Brain microvascular endothelial cell (primary cell): Measurements from ENCODE around the gene RNFT2.

Experiments used
- DNase-seq: peaks from one replicate; pipeline ENCODE4 v3.0.0-alpha.2; 2020
- H3K27ac ChIP-seq: fragments of 250-450 bp; sonication (Bioruptor Pico); 2 replicates; pipeline ENCODE4 v1.5.1; 2020; ENCODE audit warnings: mild to moderate bottlenecking, moderate library complexity
- H3K27me3 ChIP-seq: fragments of 250-450 bp; sonication (Bioruptor Pico); replicated peaks from 2 replicates; pipeline ENCODE4 v1.5.1; 2020; ENCODE audit warnings: mild to moderate bottlenecking
- H3K36me3 ChIP-seq: fragments of 250-450 bp; sonication (Bioruptor Pico); replicated peaks from 2 replicates; pipeline ENCODE4 v1.5.1; 2020; ENCODE audit warnings: mild to moderate bottlenecking
- H3K4me3 ChIP-seq: 2 replicates; pipeline ENCODE4 v1.5.1; 2011; ENCODE audit warnings: low read depth, mild to moderate bottlenecking, control low read depth, low read length, moderate library complexity
- CTCF ChIP-seq: IDR thresholded peaks from 2 replicates; pipeline ENCODE4 v1.5.1; 2011; ENCODE audit warnings: low read depth, mild to moderate bottlenecking, moderate library complexity, low read length, control low read depth, inconsistent platforms; ENCODE audit errors: missing control alignments
- in situ Hi-C: cut with HindIII; loops from 2 replicates; pipeline ENCODE4 v1.10.0; 2017; ENCODE audit warnings: low sequenced_read_pairs, low pct_ligation_motif_present

The RNFT2 gene

DNA sequence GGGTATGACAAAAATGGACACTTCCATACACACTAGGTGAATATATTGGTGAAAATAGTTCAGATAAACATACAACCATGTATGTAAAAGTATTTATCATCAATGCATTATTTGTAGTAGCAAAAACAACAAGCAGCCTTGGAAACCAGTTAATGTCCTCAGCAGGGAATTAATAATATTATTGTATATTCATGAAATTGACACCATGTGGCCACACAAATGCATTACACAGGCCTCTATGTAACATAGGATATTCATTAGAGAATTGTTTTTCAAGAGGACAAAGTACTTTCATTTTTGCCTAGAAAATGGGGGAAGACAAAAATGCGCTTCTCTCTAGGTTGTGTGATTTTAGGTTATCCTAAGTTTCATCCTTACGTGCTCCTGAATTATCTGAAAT lies 24.6 kb upstream of the RNFT2 start:
- H3K4me3 ChIP-seq = no peak overlapping the region
- TF ChIP-seq CTCF = no peak
- H3K27ac ChIP-seq = no peak overlapping the region
- no peak for DNase-seq
- H3K36me3 ChIP-seq = peaks cover 3% of the 10 kb centered on the region
- in situ Hi-C loops = no loop called here
- peaks cover 2% of the 10 kb centered on the region for H3K27me3 ChIP-seq

GRCh38 chr12:116714175-116714574 lies 23.9 kb upstream of the RNFT2 start:
- Histone ChIP-seq H3K27ac (no peak overlapping the region), H3K27me3 (no peaks in the 10 kb centered on the region), H3K4me3 (no peak overlapping the region), H3K36me3 (peaks cover 3% of the 10 kb centered on the region)
- DNase-seq = no peak
- TF ChIP-seq CTCF = no peak
- in situ Hi-C loops = no loop called here

GRCh38 chr12:116717466-116718437 lies 20.4 kb upstream of the RNFT2 start:
- Histone ChIP-seq H3K36me3 (peaks cover 8% of the 10 kb centered on the region), H3K27ac (no peak overlapping the region), H3K27me3 (no peaks in the 10 kb centered on the region), H3K4me3 (no peak overlapping the region)
- in situ Hi-C loops = no loop called here
- TF ChIP-seq CTCF = no peak
- DNase-seq = peak; percentile 55

DNA sequence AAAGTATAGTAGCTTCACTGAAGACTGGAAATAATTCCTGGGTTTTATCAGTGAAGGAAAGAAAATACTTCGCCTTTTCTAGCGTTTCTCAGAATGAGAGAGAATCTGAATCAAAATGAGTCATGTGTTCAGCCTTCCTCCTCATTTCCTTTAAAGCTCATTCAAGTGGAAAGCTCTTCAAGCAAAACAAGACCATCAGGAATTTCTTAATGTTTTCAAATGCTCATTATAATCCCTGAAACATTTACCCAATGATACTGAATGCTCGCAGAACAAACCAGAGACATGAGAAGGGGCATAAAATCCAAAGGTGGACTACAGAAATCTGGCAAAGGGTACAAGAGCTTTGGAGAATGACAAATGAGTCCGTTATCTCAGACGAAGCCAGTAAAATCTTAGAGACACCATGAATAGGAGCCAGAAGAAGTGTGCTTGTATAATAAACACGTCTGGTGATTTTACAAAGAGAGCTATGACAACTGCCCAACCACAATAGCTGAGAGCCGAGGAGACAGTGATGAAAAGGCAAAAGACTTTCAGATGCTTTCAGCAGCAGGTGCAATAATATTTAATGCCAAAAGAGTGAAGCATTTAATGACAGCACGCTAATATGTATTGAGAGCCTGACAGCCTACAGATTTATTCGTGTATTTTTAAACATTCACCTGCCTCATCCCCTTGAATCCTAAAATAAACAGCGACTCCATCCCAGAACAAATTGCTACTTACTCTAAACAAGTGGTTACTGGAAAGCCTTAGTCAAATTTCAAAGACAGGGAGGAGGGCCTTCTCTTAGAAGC lies 19.3 kb upstream of the RNFT2 start:
- DNase-seq = no peak
- in situ Hi-C loops = no loop called here
- no peak overlapping the region for H3K27ac ChIP-seq

GRCh38 chr12:116719731-116720528 lies 18.2 kb upstream of the RNFT2 start:
- no peak overlapping the region for H3K27ac ChIP-seq

More for the DNA sequence above, 19.3 kb upstream of the RNFT2 start:
- TF ChIP-seq CTCF = no peak
- Histone ChIP-seq H3K27me3 (no peaks in the 10 kb centered on the region), H3K36me3 (peaks cover 8% of the 10 kb centered on the region), H3K4me3 (no peak overlapping the region)

More at GRCh38 chr12:116719731-116720528, 18.2 kb upstream of the RNFT2 start:
- TF ChIP-seq CTCF = no peak
- H3K4me3 ChIP-seq = no peak overlapping the region
- no peak for DNase-seq
- H3K36me3 ChIP-seq = peaks cover 8% of the 10 kb centered on the region
- in situ Hi-C loops = no loop called here
- H3K27me3 ChIP-seq = no peaks in the 10 kb centered on the region
